ENCODE measurements around the gene SYNE1.

SYNE1 gene

GRCh38 chr6:152273638-152274037 is 363.5 kb downstream of the SYNE1 start:
- peak; percentile 24 for DNase-seq (ENCODE audit: low spot score)

- DNase-seq (ENCODE audit: low spot score), result no peak
These were observed 364.2 kb downstream of the SYNE1 start for GRCh38 chr6:152273002-152273401.

- no peak for DNase-seq (ENCODE audit: low spot score)
These were observed 364.7 kb downstream of the SYNE1 start for GRCh38 chr6:152272486-152272885.

- peak; percentile 14 for DNase-seq (ENCODE audit: low spot score)
These were observed 365.2 kb downstream of the SYNE1 start for GRCh38 chr6:152271776-152272464.

GRCh38 chr6:152270301-152270925 is 366.7 kb downstream of the SYNE1 start:
- peak; percentile 39 for DNase-seq (ENCODE audit: low spot score)

- DNase-seq (ENCODE audit: low spot score), result no peak
These were observed 368.2 kb downstream of the SYNE1 start for GRCh38 chr6:152268846-152269442.

GRCh38 chr6:152267967-152268845 is 369.0 kb downstream of the SYNE1 start:
- DNase-seq (ENCODE audit: low spot score), result no peak

GRCh38 chr6:152265651-152266050 is 371.5 kb downstream of the SYNE1 start:
- DNase-seq (ENCODE audit: low spot score), result no peak

GRCh38 chr6:152263582-152263981 is 373.6 kb downstream of the SYNE1 start:
- DNase-seq (ENCODE audit: low spot score), result no peak

- DNase-seq (ENCODE audit: low spot score), result no peak
These were observed 376.0 kb downstream of the SYNE1 start for GRCh38 chr6:152261179-152261578.

- no peak for DNase-seq (ENCODE audit: low spot score)
These were observed 377.9 kb downstream of the SYNE1 start for GRCh38 chr6:152259234-152259633.

GRCh38 chr6:152257581-152257980 is 379.6 kb downstream of the SYNE1 start:
- no peak for DNase-seq (ENCODE audit: low spot score)

- no peak for DNase-seq (ENCODE audit: low spot score)
These were observed 387.0 kb downstream of the SYNE1 start for GRCh38 chr6:152250127-152250526.

- no peak for DNase-seq (ENCODE audit: low spot score)
These were observed 388.2 kb downstream of the SYNE1 start for GRCh38 chr6:152248980-152249379.

GRCh38 chr6:152246554-152247337 is 390.4 kb downstream of the SYNE1 start:
- peak; percentile 29 for DNase-seq (ENCODE audit: low spot score)

GRCh38 chr6:152244998-152245630 is 392.0 kb downstream of the SYNE1 start:
- no peak for DNase-seq (ENCODE audit: low spot score)

GRCh38 chr6:152241013-152241766 is 396.0 kb downstream of the SYNE1 start:
- DNase-seq (ENCODE audit: low spot score), result no peak

GRCh38 chr6:152240436-152240835 is 396.7 kb downstream of the SYNE1 start:
- no peak for DNase-seq (ENCODE audit: low spot score)

- no peak for DNase-seq (ENCODE audit: low spot score)
These were observed 400.6 kb downstream of the SYNE1 start for GRCh38 chr6:152236370-152237097.
